Stimulated activated naive CD4-positive, alpha-beta T cell treated with Interleukin-2 at 50 U/mL for 16 hours (primary cell): ENCODE measurements around the gene ACRBP.
"Not testable (repeated sequence)": the region's sequence is repeated elsewhere in the genome, so short reads cannot be mapped to it uniquely, and the experiment has no call there.

Experiments
- DNase-seq: peaks from one replicate; lab custom pipeline; 2025; lab: John Stamatoyannopoulos, UW

Gene ACRBP

DNA sequence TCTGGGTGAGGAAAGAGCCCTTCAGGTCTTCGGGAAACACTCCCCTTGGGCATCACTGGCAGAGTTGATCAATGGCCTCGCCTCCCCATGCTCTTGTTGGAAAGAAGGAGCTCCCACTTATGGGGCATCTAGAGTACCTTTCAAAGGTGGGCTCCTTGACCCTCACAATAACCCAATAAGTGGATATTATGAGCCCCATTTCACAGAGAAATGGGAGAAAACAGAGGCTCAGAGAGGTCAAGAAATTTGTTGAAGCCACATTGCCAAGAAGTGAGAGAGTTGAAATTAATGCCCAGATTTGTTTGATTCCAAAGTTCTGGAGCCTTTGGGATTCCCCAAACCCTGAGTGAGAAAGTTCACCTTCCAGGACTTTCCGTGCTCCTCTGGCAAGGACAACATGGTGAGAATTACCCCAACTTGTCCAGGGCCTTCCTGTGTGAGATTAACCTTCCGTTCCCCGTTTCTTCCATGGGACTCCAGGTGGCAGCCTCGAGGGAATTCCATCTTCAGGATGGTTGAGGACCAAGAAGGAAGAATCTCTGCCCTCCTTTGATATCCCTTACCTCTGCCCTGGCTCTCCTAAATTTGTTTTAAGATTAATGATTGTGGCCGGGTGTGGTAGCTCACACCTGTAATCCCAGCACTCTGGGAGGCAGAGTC lies 32.6 kb downstream of the ACRBP start:
- DNase-seq, result no peak

DNA sequence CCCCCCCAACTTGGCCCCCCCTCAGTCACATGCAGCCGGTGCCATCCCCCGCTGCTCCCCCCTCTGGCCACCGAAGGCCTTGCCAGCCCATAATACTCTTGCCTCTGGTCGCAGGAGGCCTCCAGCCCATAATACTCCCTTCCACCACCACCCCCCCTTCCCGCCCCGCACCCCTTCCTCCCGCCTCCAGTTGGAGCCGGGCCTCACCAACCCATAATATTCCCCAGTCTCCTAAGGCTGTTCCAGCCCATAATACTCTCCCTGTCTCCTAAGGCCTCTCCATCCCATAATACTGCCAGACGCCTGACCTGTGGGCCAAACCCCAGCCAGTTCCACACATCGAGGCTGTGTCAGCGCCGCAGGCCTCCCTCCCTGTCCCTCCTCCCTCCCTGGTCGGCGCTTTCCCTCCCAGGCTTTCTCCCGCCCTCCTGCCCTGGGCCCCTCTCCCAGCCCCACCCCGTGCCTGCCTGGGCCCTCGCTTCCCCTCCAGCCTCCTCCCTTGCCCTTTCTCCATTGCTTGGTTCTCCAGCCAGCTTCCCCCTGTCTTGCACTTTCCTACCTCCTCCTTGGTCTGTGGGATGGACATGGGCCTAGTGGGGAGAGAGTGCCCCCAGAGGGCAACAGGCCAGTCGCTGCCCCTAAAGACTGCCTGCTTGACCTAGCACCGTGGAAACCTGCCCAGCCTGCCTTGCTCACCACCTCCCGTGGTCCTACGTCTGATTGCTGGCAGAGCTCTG lies 33.3 kb downstream of the ACRBP start:
- peak; percentile 12 for DNase-seq

DNA sequence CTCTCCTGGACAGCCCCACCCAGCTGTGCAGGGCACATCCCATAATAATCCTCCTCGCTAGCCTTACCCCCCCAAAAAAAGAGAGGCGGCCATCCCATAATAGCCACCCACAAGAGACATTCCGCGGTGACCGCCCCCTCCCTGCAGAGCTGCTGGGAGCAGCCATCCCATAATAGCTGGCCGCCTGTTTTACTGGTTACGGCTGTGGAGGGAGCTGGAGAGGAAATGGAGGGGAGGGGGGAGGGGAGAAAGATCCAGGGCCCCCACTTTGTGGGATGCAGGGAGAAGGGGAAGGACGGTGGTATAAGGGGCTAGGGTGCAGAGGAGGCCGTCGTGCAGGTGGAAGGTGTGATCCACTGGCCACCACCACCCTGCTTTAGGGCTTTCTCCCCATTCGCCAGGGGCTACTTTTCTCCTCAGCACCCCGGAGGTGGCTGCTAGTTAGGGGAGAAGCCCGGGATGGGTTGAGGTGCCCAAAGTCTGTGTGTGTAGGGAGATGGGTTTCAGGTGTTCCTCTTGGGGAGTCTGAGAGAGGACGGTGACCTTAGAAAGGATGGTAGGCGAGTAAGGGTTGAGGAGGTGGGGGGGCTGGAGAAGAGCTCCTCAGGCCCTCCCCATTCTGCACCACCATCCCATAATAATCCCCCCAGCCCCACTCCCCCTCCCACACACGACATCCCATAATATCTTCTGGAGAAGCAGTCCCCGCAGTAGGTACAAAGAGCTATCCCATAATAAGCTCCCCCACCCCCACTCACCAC lies 34.0 kb downstream of the ACRBP start:
- DNase-seq, result no peak

DNA sequence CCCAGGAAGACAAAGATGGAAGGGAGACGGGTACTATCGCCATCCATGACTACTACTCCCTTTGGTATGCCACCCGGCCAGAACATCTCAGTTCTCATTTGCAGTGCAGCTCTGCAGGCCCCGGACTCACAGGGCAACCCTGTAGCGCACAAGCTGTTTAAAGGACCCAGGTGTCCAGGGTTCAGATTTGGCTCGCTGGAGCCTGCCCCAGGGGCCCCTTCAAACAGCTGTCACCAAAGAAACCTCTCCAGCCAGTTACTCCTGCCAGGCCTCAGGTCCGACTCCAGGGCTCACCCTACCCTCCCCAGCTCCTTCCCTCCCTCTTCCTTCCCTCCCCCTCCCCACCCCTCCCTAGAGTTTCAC lies 34.6 kb downstream of the ACRBP start:
- no peak for DNase-seq

DNA sequence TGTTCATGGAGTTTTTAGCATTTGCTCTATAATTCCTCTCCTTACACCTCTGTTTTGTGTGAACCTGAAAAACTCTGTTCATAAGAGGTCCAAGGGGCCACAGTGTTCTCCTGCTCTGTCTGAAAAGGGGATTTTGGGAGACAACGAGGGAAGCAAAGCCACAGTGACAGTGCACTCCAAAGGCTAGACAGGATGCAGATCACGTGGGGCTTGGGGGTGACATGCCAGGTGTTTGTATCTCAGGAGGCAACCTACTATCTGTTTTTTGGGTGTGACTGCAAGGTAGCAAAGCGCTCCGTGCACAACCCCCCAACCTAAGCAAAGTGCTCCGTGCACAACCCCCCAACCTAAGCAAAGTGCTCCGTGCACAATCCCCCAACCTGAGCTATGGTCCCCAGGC lies 35.0 kb downstream of the ACRBP start:
- no peak for DNase-seq

GRCh38 chr12:6608592-6609281 lies 38.5 kb downstream of the ACRBP start:
- DNase-seq, result peak; percentile 21

DNA sequence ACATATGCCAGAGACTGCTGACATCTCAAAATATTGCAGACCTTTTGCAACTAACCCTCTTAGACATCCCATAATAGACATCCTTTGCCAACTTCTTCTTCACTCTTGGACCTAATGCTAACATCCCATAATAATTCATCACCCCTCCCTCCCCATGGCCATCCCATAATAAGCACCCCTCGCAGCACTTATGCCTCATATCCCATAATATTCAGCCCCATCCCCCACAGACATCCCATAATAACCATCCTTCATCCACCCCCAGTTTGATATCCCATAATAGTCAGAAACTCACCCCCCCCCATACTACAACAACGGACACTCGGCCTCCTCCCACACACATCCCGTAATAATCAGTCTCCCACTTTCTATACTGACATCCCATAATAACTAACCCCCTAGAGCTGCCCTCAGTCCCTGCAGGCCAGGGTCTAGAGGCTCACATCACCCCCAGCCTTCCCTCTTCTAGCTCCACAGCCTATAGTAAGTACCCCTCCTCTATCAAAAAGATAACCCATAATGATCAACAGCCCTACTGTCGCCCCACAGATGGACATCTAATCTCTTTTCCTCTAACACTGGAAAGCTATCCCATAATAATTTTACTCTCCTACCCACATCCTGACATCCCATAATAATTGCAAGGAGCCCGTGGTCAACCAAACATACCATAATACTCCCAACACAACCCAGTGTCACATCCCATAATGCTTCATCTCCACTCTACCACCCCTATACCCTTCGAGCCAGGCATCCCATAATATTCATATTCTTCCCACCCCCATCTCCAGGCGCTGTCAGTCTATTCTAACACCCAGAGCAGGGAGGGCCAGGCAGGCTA lies 39.3 kb downstream of the ACRBP start:
- peak; percentile 71 for DNase-seq

- peak; percentile 69 for DNase-seq
Measured at GRCh38 chr12:6606331-6607131, 40.7 kb downstream of the ACRBP start.

DNA sequence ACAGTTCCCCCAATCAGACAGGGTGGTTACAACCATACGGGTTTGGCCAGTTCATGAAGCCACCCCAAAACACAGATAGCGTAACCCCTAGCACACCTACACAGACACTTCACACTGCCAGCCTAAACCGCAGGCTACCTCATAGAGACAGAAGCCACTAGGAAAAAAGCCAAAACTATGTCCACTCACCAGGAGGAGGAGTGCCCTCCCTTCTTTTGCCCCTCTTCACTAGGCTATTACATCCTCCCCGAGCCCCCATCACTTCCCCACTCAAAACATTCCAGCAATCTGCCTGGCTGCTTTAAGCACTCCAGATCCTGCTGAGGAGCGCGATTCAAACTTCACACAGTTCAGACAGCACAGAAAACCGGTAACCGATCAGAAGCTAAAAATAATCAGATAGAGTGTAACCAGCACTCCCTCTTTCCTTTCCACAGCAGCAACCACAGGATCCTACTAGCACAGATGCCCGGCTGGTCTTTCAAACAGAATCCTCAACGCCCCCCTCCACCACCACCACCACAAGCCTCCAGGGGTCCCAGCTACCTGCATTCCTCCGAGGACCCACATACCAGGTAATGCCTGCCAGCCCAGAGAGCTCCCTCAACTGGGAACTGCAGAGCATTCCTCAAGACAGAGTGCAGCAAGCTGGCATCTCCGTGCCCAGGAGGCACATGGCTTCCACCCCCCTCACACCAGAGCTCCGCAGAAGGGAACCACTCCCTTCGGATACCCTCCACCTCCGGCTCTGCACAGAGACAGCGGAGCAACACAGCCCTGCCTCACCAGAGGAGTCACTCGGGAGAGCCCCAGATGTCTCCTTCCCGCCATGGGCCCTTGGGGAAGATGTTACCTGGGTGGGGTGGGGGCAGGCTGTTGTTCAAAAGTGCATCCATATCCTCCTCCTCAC lies 41.6 kb downstream of the ACRBP start:
- peak; percentile 52 for DNase-seq

DNA sequence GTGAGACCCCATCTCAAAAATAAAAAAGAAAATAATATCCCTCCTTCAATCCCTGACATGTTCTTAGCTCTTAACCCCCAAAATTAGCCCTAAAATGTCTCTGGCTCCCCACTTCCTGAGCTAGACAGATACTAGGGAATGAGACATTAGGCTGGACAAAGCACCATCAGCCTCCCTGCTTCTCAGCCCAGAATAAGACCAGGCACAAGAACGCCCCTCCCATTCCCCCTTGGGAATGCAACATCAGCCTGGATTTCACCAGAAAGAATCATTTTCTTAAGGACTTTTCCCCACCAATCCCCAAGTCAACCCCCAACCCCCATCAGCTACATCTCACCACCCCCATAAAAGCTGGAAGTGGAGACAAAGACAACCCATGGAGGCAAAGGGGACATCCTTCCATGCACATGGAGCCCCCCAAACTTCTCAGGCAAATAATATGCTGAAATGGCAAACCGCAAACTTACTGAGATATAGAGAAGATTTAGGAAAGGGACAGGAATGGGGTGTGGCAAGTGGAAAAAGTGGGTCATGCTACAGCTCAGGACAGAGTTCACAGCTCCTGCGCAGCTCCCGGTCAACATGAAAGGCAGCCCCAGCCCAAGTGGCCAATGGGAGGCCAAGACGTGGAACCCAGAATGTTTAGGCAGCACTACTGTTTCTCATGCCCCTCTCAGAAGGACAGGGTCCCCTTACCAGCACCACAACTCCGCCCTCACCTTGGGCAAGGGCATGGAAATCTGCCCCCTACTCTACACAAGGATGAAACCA lies 42.8 kb downstream of the ACRBP start:
- no peak for DNase-seq

DNA sequence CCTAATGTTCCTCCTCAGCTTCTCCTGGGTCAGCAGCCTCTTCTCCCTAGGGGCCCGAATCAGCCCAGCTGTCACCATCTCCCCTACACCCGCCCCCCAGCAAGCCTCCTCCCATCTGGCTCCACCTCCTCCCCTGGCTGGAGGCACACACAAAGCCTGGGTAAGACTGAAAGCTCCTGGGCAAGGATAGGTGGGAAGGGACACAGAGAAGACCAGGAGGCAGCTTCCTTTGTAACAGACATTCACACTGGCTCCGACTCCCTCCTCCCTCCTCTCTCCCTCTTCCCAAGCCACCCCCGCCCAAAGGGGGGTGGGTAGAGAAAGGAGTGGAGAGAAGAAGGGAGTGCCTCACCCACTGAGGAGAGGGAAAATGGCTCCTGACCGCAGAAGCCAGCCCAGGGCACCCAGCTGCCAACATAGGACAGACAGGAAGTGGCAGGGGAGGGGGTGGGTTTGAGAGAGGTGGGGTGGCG lies 44.1 kb downstream of the ACRBP start:
- peak; percentile 32 for DNase-seq

- DNase-seq, result no peak
Measured at GRCh38 chr12:6602526-6602925, 44.7 kb downstream of the ACRBP start.

DNA sequence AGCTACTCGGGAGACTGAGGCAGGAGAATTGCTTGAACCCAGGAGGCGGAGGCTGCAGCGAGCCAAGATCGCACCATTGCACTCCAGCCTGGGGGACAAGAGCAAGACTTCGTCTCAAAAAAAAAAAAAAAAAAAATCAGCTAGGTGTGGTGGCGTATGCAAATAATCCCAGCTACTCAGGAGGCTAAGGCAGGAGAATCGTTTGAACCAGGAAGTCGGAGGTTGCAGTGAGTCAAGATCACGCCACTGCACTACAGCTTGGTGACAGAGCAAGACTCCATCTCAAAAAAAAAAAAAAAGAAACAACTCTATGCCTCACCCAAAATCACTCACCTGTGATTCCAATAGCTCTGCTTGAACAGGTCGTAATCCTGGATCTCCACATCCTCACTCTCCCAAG lies 51.6 kb downstream of the ACRBP start:
- not testable (repeated sequence) for DNase-seq

DNA sequence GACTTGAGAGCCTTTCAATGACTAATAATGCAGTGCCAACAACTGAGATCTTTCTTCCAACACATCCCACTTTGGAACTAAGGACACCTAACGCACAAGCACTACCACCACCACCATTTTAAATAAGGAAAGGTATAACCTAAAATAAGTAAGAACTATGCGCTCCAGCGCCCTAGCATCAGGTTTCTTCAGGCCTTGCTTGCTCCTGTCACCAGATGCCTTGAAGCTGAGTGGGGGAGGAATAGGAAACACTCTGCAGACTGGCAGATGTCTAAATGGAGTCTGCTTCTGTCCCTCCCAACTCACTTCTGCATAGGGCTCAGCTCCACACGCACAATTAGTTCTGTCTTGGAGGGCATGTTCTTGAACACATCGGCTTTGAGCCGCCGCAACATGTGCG lies 55.1 kb downstream of the ACRBP start:
- no peak for DNase-seq
